Sigmoid colon (tissue), 7 donors: ENCODE data around the gene POP7. TPM values are rescaled to one million over a fixed set of nuclear protein-coding genes. Genes with fewer than 3 reads are reported as not detected.
A peak's percentile ranks its signal among the peaks of the same experiment; 100 is the strongest.
"Not testable (repeated sequence)": the region's sequence is repeated elsewhere in the genome, so short reads cannot be mapped to it uniquely, and the experiment has no call there.

ENCODE experiments used
- DNase-seq: peaks from one replicate; pipeline ENCODE4 v3.0.0-alpha.2; 2019
- H3K27ac ChIP-seq, 4 donors: fragments of 200-600 bp; sonication (generic); one replicate each; pipeline ENCODE4 v1.5.1; 2016 to 2019; ENCODE audit warnings: mild to moderate bottlenecking in 1 of 4
- H3K27me3 ChIP-seq, 3 donors: fragments of 200-600 bp; sonication (generic); one replicate each; pipeline ENCODE4 v1.5.1; 2019; ENCODE audit warnings: mild to moderate bottlenecking in 1 of 3
- H3K36me3 ChIP-seq, 4 donors: fragments of 200-600 bp; sonication (generic); one replicate each; pipeline ENCODE4 v1.5.1; 2016 to 2019
- H3K4me1 ChIP-seq, 4 donors: fragments of 200-600 bp; sonication (generic); one replicate each; pipeline ENCODE4 v1.5.1; 2017 to 2019
- H3K4me3 ChIP-seq, 4 donors: fragments of 200-600 bp; sonication (generic); one replicate each; pipeline ENCODE4 v1.5.1; 2017 to 2019; ENCODE audit warnings: mild to moderate bottlenecking in 2 of 4, moderate library complexity in 1 of 4
- H3K9me3 ChIP-seq, 4 donors: fragments of 200-600 bp in 3 of 4; sonication (generic) in 3 of 4; one replicate each; pipeline versions ENCODE4 v1.5.1 to v1.6.1; 2013 to 2019
- EP300 ChIP-seq, 4 donors: sonication (generic); formaldehyde crosslinking; IDR thresholded peaks; one replicate each; pipeline ENCODE4 v1.6.1; 2017; ENCODE audit warnings: antibody characterized with exemption in 4 of 4
- POLR2A ChIP-seq, 2 donors: fragments of 450-650 bp; IDR thresholded peaks; one replicate each; pipeline ENCODE4 v1.6.1; 2016; ENCODE audit warnings: antibody characterized with exemption in 2 of 2, mild to moderate bottlenecking in 2 of 2, moderate library complexity in 2 of 2
- POLR2AphosphoS5 ChIP-seq, 4 donors: sonication (generic); formaldehyde crosslinking; IDR thresholded peaks; one replicate each; pipeline ENCODE4 v1.6.1; 2017; ENCODE audit warnings: antibody characterized with exemption in 4 of 4
- WGBS, 2 donors: extraction: QIAGEN DNeasy Blood & Tissue Kit; methylation state at CpG; one replicate each; pipeline ENCODE4 v1.1.7; 2013; 5-methylcytosine and 5-hydroxymethylcytosine counted together
- intact Hi-C: fragments of 100-400 bp; cut with DNase I; formaldehyde crosslinking; loops from one replicate; pipeline ENCODE4 v1.15.1; 2023
- polyA plus RNA-seq, 3 donors: library from polyadenylated mRNA; stranded (reverse); fragments of 200-250 nt; gene quantifications; one replicate each; pipeline ENCODE4 v1.2.3, GENCODE V29; 2013
- total RNA-seq, 4 donors: library from RNA; depleted of rRNA; stranded (reverse); fragments of >200 nt; gene quantifications; one replicate each; pipeline ENCODE4 v1.1.0, GENCODE V29; 2016
- TF ChIP-seq, protein P1 (sequence below), 4 experiments: fragments of 450-650 bp in 3 of 4; fragments of 200-600 bp in 1 of 4; IDR thresholded peaks; one replicate each; pipeline ENCODE4 v1.5.1; 2016 to 2019; ENCODE audit warnings: antibody characterized with exemption in 4 of 4, mild to moderate bottlenecking in 3 of 4, moderate library complexity in 2 of 4
- donor health status: healthy with polysubstance abuse.
- donor health status: Bipolar disorder and iron deficiency.
- donor health status: healthy.

The POP7 gene
- total RNA-seq (10 to 100 TPM; 20.5 to 39.5 (median 31.7) TPM), polyA plus RNA-seq (10 to 100 TPM; 43.5 to 46.2 (median 44.4) TPM)

DNA sequence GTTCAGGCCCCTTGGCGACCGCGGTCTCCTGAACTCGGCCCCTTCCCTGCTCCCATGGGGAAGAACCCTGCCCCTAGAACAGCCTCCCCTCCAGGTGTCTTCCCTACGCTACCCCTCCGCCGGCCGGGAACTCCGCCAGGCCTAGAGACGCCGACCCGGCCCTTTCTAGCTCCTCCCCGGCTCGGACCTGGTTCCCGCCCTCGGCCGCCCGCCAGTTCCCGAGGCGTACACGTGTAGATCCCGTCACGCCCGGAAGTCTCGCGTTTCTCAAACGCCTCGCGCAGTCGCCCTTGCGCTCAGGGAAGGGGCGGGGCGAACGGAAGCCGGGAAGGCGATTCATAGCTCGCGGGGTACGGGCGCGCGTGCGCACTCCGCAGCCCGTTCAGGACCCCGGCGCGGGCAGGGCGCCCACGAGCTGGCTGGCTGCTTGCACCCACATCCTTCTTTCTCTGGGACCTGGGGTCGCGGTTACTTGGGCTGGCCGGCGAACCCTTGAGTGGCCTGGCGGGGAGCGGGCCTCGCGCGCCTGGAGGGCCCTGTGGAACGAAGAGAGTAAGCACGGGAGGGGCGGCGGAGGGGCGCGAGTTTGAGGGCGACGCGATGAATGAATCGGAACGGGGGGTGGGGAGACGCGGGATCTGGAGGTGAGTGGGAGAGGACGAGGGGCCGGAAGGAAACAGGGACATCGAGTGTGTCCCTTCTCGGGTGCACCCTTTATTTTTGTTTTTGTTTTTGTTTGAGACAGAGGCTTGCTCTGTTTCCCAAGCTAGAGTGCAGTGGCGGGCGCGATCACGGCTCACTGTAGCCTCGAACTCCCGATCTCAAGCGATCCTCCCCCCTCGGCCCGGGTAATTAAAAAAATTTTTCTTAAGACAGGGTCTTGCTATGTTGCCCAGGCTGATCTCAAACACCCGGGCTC is at the start of gene POP7:
TSS of gene POP7 (plus strand) at position 369 of the 919 bp plus-strand sequence. CDS start 710 bp downstream, outside the sequence.
- intact Hi-C loops = loop anchor here (1.0 to 5.0 kb wide), 3 partner anchors 19 to 161 kb away; partner anchors contain the start of genes SLC12A9 and TRIP6
- Histone ChIP-seq H3K4me3 (peak within 1 kb of the TSS; percentile 64 to 72 (median 68)), H3K27ac (peak within 1 kb of the TSS; percentile 81 to 98 (median 96)), H3K36me3 (peaks cover 0 to 13% (median 0%) of the 10 kb centered on the region in 4 donors), H3K4me1 (peaks cover 0 to 26% (median 22%) of the 10 kb centered on the region in 4 donors), H3K9me3 (no peaks in the 10 kb centered on the region), H3K27me3 (no peaks in the 10 kb centered on the region)
- whole genome bisulfite sequencing, 2 donors = 0 to 1% methylated on average over 86 of the region's 86 CpGs
- DNase-seq = peak; percentile 100
- TF ChIP-seq POLR2A (IDR thresholded peaks at IDR 0.05) (peak; percentile 37 to 56), POLR2AphosphoS5 (IDR thresholded peaks at IDR 0.05) (peak; percentile 81 to 94 (median 88)), EP300 (IDR thresholded peaks at IDR 0.05) (peak in 1 of 4 donors; percentile 72)
- TF ChIP-seq, protein P1, sequence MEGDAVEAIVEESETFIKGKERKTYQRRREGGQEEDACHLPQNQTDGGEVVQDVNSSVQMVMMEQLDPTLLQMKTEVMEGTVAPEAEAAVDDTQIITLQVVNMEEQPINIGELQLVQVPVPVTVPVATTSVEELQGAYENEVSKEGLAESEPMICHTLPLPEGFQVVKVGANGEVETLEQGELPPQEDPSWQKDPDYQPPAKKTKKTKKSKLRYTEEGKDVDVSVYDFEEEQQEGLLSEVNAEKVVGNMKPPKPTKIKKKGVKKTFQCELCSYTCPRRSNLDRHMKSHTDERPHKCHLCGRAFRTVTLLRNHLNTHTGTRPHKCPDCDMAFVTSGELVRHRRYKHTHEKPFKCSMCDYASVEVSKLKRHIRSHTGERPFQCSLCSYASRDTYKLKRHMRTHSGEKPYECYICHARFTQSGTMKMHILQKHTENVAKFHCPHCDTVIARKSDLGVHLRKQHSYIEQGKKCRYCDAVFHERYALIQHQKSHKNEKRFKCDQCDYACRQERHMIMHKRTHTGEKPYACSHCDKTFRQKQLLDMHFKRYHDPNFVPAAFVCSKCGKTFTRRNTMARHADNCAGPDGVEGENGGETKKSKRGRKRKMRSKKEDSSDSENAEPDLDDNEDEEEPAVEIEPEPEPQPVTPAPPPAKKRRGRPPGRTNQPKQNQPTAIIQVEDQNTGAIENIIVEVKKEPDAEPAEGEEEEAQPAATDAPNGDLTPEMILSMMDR (IDR thresholded peaks at IDR 0.05) = no peak

DNA sequence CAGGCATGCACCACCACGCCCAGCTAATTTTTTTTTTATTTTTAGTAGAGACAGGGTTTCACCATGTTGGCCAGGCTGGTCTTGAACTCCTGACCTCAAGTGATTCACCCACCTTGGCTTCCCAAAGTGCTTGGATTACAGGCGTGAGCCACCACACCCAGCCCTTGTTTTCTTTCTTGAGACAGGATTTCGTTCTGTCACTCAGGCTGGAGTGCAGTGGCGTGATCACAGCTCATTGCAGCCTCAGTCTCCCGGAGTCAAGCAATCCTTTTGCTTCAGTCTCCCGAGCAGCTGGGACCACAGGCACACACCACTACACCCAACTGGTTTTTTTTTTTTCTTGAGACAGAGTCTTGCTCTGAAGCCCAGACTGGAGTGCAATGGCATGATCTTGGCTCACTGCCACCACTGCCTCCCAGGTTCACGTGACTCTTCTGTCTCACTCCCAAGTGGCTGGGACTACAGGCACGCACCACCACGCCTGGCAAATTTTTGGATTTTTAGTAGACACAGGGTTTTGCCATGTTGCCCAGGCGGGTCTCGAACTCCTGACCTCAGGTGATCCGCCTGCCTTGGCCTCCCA is 43.6 kb upstream of the POP7 start:
- not testable (repeated sequence) for H3K36me3 ChIP-seq, H3K9me3 ChIP-seq, DNase-seq

DNA sequence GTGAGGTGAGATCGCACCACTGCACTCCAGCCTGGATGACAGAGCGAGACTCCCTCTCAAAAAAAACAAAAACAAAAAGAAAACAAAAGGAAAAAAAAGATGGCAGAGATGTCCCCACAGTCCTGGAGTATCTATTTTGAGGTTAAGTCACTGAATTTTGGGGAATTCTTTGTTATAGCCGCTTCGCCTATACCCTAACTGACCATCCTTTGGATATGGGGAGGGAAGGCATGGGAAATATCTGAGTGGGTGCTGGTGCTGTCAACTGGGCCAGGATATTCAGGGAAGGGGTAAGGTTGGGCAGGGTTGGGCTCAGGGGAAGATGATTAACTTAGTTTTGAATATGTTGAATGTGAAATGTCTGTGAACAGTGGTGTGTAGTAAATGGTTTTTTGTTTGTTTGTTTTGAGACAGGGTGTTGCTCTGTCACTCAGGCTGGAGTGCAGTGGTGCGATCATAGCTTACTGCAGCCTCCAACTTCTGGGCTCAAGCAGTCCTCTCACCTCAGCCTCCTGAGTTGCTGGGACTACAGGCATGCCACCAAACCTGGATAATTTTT is 40.7 kb upstream of the POP7 start:
- WGBS, 2 donors = 92 to 94% methylated on average over 5 of the region's 5 CpGs
- Histone ChIP-seq H3K9me3 (no peaks in the 10 kb centered on the region), H3K4me3 (no peak overlapping the region), H3K27me3 (no peaks in the 10 kb centered on the region), H3K4me1 (no peaks in the 10 kb centered on the region), H3K36me3 (no peaks in the 10 kb centered on the region), H3K27ac (no peak overlapping the region)
- TF ChIP-seq, protein P1 (IDR thresholded peaks at IDR 0.05) = no peak
- TF ChIP-seq EP300 (IDR thresholded peaks at IDR 0.05) (no peak), POLR2A (IDR thresholded peaks at IDR 0.05) (no peak), POLR2AphosphoS5 (IDR thresholded peaks at IDR 0.05) (no peak)
- intact Hi-C loops = no loop called here
- DNase-seq = no peak

More for the DNA sequence above, 43.6 kb upstream of the POP7 start:
- H3K4me3 ChIP-seq, H3K4me1 ChIP-seq, intact Hi-C loops, H3K27ac ChIP-seq: not testable (repeated sequence)
- peaks cover 0 to 17% (median 14%) of the 10 kb centered on the region in 3 donors for H3K27me3 ChIP-seq
- WGBS, 2 donors = 50 to 82% methylated on average over 12 of the region's 12 CpGs

DNA sequence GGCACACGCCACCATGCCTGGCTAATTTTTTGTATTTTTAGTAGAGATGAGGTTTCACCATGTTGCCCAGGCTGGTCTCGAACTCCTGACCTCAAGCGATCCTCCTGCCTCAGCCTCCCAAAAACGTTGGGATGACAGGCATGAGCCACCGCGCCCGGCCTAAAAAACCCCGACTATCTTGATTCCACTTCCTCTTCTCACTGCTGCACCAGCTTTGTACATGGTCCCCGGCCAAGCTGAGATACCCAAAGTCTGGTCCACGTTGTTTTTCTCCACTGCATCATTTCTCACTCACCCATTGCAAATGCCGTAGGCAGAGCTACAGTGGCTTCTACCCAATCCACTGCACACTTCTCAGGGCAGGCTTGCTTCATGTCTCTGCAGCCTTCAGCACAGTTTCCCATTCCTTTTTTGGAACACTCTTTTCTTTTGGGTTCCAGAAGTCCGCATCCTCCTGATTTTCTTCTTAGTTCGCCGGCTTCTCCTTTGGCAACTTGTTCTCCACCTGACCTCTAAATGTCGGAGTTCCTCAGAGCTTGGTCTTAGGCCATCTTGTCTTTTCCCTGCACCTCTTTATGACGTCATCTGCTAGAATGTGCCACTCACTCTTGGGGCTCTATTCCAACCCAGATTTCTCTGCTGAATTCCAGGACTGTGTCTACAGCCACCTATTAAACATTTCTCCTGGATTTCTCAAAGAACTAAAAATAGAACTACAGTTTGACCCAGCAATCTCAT is 38.4 kb upstream of the POP7 start:
- TF ChIP-seq POLR2AphosphoS5 (IDR thresholded peaks at IDR 0.05) = no peak
- TF ChIP-seq, protein P1 (IDR thresholded peaks at IDR 0.05) = no peak
- no peak for TF ChIP-seq POLR2A (IDR thresholded peaks at IDR 0.05)
- no peak for TF ChIP-seq EP300 (IDR thresholded peaks at IDR 0.05)
- H3K36me3 ChIP-seq = no peaks in the 10 kb centered on the region
- no peaks in the 10 kb centered on the region for H3K4me1 ChIP-seq
- H3K4me3 ChIP-seq = no peak overlapping the region
- DNase-seq = no peak
- WGBS, 2 donors = 81 to 84% methylated on average over 16 of the region's 16 CpGs
- no peak overlapping the region for H3K27ac ChIP-seq
- H3K9me3 ChIP-seq = no peaks in the 10 kb centered on the region
- H3K27me3 ChIP-seq = no peaks in the 10 kb centered on the region
- intact Hi-C loops = no loop called here
